Breast epithelium (tissue), 4 donors: ENCODE data around the gene HLA-DRA. TPM values are rescaled to one million over a fixed set of nuclear protein-coding genes. Genes with fewer than 3 reads are reported as not detected.
A peak's percentile ranks its signal among the peaks of the same experiment; 100 is the strongest.

Source experiments
- DNase-seq, 2 donors: peaks; one replicate each; pipeline ENCODE4 v3.0.0-alpha.2; 2019; ENCODE audit warnings: low spot score in 2 of 2
- H3K27ac ChIP-seq, 2 donors: fragments of 200-600 bp; sonication (generic) in 1 of 2; one replicate each; pipeline ENCODE4 v1.5.1; 2016 to 2019; ENCODE audit warnings: mild to moderate bottlenecking in 1 of 2
- H3K27me3 ChIP-seq, 2 donors: fragments of 200-600 bp; sonication (generic) in 1 of 2; one replicate each; pipeline versions ENCODE4 v1.5.1 to v1.6.0; 2017 to 2019; ENCODE audit warnings: control low read depth in 1 of 2, mild to moderate bottlenecking in 1 of 2
- H3K36me3 ChIP-seq: fragments of 200-600 bp; one replicate; pipeline ENCODE4 v1.5.1; 2019
- H3K4me1 ChIP-seq, 2 donors: fragments of 200-600 bp; sonication (generic); one replicate each; pipeline ENCODE4 v1.5.1; 2016 to 2019; ENCODE audit warnings: control low read depth in 1 of 2
- H3K4me3 ChIP-seq, 3 donors: fragments of 200-600 bp; sonication (generic); 1 replicate in 2 of 3; 2 replicates in 1 of 3; pipeline ENCODE4 v1.5.1; 2016 to 2019; ENCODE audit warnings: mild to moderate bottlenecking in 3 of 3, moderate library complexity in 2 of 3
- H3K9me3 ChIP-seq, 2 donors: fragments of 200-600 bp; sonication (generic) in 1 of 2; one replicate each; pipeline ENCODE4 v1.5.1; 2016 to 2019; ENCODE audit warnings: control low read depth in 1 of 2
- POLR2A ChIP-seq: fragments of 450-650 bp; IDR thresholded peaks from one replicate; pipeline ENCODE4 v1.6.1; 2016; ENCODE audit warnings: antibody characterized with exemption, mild to moderate bottlenecking, moderate library complexity
- POLR2AphosphoS5 ChIP-seq, 3 donors: sonication (generic); formaldehyde crosslinking; IDR thresholded peaks; one replicate each; pipeline ENCODE4 v1.6.1; 2017; ENCODE audit warnings: antibody characterized with exemption in 3 of 3
- intact Hi-C: fragments of 100-400 bp; cut with DNase I; formaldehyde crosslinking; loops from one replicate; pipeline ENCODE4 v1.15.1; 2023; ENCODE audit warnings: low total_unique reads
- total RNA-seq, 3 donors: library from RNA; depleted of rRNA; stranded (reverse); fragments of >200 nt; gene quantifications; one replicate each; pipeline ENCODE4 v1.1.0, GENCODE V29; 2016
- TF ChIP-seq, protein P1 (sequence below), 3 donors: fragments of 450-650 bp; IDR thresholded peaks; one replicate each; pipeline ENCODE4 v1.5.1; 2016 to 2017; ENCODE audit warnings: antibody characterized with exemption in 3 of 3, mild to moderate bottlenecking in 3 of 3, moderate library complexity in 3 of 3

HLA-DRA gene
- 100 to 1,000 TPM; 237 to 259 (median 238) TPM for total RNA-seq

DNA sequence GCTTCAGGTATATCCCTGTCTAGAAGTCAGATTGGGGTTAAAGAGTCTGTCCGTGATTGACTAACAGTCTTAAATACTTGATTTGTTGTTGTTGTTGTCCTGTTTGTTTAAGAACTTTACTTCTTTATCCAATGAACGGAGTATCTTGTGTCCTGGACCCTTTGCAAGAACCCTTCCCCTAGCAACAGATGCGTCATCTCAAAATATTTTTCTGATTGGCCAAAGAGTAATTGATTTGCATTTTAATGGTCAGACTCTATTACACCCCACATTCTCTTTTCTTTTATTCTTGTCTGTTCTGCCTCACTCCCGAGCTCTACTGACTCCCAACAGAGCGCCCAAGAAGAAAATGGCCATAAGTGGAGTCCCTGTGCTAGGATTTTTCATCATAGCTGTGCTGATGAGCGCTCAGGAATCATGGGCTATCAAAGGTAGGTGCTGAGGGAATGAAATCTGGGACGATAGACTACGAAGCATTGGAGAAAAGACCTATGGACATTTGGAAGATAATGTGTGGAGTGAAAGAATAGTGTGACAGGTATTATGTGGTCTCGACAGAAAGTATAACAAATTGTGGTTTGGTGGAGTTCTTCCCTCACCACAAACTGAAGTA is at the start of gene HLA-DRA:
Gene HLA-DRA, plus strand, starts transcription at position 286 of the 613 bp plus-strand sequence. Its CDS starts 64 bp downstream, at position 350.
- Histone ChIP-seq H3K4me3 (peak within 1 kb of the TSS; percentile 38 to 62 (median 44)), H3K4me1 (no peaks in the 10 kb centered on the region), H3K9me3 (no peaks in the 10 kb centered on the region), H3K27me3 (no peaks in the 10 kb centered on the region), H3K27ac (peak within 1 kb of the TSS; percentile 34 to 46), H3K36me3 (no peaks in the 10 kb centered on the region)
- TF ChIP-seq POLR2AphosphoS5 (IDR thresholded peaks at IDR 0.05) (peak in 1 of 3 donors; percentile 58), POLR2A (no peak)
- TF ChIP-seq, protein P1, sequence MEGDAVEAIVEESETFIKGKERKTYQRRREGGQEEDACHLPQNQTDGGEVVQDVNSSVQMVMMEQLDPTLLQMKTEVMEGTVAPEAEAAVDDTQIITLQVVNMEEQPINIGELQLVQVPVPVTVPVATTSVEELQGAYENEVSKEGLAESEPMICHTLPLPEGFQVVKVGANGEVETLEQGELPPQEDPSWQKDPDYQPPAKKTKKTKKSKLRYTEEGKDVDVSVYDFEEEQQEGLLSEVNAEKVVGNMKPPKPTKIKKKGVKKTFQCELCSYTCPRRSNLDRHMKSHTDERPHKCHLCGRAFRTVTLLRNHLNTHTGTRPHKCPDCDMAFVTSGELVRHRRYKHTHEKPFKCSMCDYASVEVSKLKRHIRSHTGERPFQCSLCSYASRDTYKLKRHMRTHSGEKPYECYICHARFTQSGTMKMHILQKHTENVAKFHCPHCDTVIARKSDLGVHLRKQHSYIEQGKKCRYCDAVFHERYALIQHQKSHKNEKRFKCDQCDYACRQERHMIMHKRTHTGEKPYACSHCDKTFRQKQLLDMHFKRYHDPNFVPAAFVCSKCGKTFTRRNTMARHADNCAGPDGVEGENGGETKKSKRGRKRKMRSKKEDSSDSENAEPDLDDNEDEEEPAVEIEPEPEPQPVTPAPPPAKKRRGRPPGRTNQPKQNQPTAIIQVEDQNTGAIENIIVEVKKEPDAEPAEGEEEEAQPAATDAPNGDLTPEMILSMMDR (IDR thresholded peaks at IDR 0.05), result no peak
- DNase-seq, result no peak
- intact Hi-C loops, result no loop called here

- no peak for DNase-seq
- Histone ChIP-seq H3K36me3 (no peaks in the 10 kb centered on the region), H3K4me3 (no peak overlapping the region), H3K4me1 (no peaks in the 10 kb centered on the region), H3K27ac (no peak overlapping the region), H3K27me3 (no peaks in the 10 kb centered on the region), H3K9me3 (no peaks in the 10 kb centered on the region)
- TF ChIP-seq POLR2A, result no peak
- TF ChIP-seq POLR2AphosphoS5 (IDR thresholded peaks at IDR 0.05), result no peak
- TF ChIP-seq, protein P1 (IDR thresholded peaks at IDR 0.05), result no peak
- intact Hi-C loops, result no loop called here
Measured at GRCh38 chr6:32391505-32391904, 48.2 kb upstream of the HLA-DRA start.

- no peaks in the 10 kb centered on the region for H3K9me3 ChIP-seq
- H3K27ac ChIP-seq, result peak overlapping the region; percentile 60 to 83
- H3K27me3 ChIP-seq, result no peaks in the 10 kb centered on the region
- H3K36me3 ChIP-seq, result no peaks in the 10 kb centered on the region
- TF ChIP-seq POLR2AphosphoS5 (IDR thresholded peaks at IDR 0.05) (peak in 2 of 3 donors; percentile 14 to 31), POLR2A (no peak)
- TF ChIP-seq, protein P1 (IDR thresholded peaks at IDR 0.05), result no peak
- intact Hi-C loops, result no loop called here
- H3K4me3 ChIP-seq, result no peak overlapping the region
- H3K4me1 ChIP-seq, result no peaks in the 10 kb centered on the region
- no peak for DNase-seq
Measured at GRCh38 chr6:32393665-32394420, 45.8 kb upstream of the HLA-DRA start.

DNA sequence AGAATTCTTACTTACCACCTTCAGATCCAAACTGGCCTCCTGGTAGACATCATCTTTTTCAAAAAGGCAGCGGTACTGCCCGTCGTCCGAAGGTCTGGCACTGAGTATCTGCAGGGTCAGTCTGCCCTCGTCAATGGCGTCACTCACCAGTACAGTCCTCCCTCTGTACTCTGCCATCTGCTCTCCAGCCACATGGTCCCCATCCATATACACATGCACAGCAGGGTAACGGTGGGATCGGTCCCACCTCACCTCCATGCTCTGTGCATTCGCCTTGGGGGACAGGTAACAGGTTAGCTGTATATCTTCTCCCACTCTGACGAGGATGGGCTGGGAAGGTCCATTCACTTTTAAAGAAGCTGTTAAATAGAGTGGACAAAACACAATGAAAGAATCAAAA is 43.7 kb upstream of the HLA-DRA start:
- intact Hi-C loops, result no loop called here
- H3K27me3 ChIP-seq, result no peaks in the 10 kb centered on the region
- no peaks in the 10 kb centered on the region for H3K9me3 ChIP-seq
- no peaks in the 10 kb centered on the region for H3K4me1 ChIP-seq
- no peaks in the 10 kb centered on the region for H3K36me3 ChIP-seq
- H3K27ac ChIP-seq, result no peak overlapping the region
- no peak for TF ChIP-seq POLR2AphosphoS5 (IDR thresholded peaks at IDR 0.05)
- TF ChIP-seq, protein P1 (IDR thresholded peaks at IDR 0.05), result no peak
- TF ChIP-seq POLR2A, result no peak
- DNase-seq, result no peak
- no peak overlapping the region for H3K4me3 ChIP-seq

- no peak for TF ChIP-seq POLR2AphosphoS5 (IDR thresholded peaks at IDR 0.05)
- no peak for TF ChIP-seq POLR2A
- TF ChIP-seq, protein P1 (IDR thresholded peaks at IDR 0.05), result no peak
- Histone ChIP-seq H3K4me1 (no peaks in the 10 kb centered on the region), H3K27ac (no peak overlapping the region), H3K4me3 (no peak overlapping the region), H3K36me3 (no peaks in the 10 kb centered on the region), H3K9me3 (no peaks in the 10 kb centered on the region), H3K27me3 (no peaks in the 10 kb centered on the region)
- intact Hi-C loops, result no loop called here
- DNase-seq, result no peak
Measured at GRCh38 chr6:32397252-32397920, 42.3 kb upstream of the HLA-DRA start.
